Measurements from ENCODE around the gene PAAF1.
A peak's percentile ranks its signal among the peaks of the same experiment; 100 is the strongest.

The PAAF1 gene

GRCh38 chr11:73962101-73962705 is 85.4 kb downstream of the PAAF1 start:
- no peak overlapping the region for H3K4me3 ChIP-seq (ENCODE audit: low read length)
- H3K4me2 ChIP-seq (ENCODE audit: low read length): no peak overlapping the region
- peaks cover 20% of the 10 kb centered on the region for H3K4me1 ChIP-seq (ENCODE audit: control insufficient read depth, low read length)
- H3K27me3 ChIP-seq (ENCODE audit: control insufficient read depth, low read length): peaks cover 20% of the 10 kb centered on the region
- no peaks in the 10 kb centered on the region for H3K9me3 ChIP-seq (ENCODE audit: control insufficient read depth, insufficient read depth, low read length)
- no peaks in the 10 kb centered on the region for H3K9me2 ChIP-seq (replicated peaks; ENCODE audit: control insufficient read depth, low read length)
- H3K27ac ChIP-seq (ENCODE audit: low read depth, low read length): no peak overlapping the region
- no peaks in the 10 kb centered on the region for H4K20me1 ChIP-seq (ENCODE audit: control insufficient read depth, insufficient read depth, low read depth, low read length)
- TF ChIP-seq EZH2phosphoT487 (IDR thresholded peaks at IDR 0.05; ENCODE audit: borderline replicate concordance, low read length) (no peak), CTCF (IDR thresholded peaks at IDR 0.05; ENCODE audit: low read depth, low read length, poor library complexity, severe bottlenecking) (no peak)
- H3K36me3 ChIP-seq (ENCODE audit: control insufficient read depth, low read length): no peaks in the 10 kb centered on the region
- H3F3A ChIP-seq (ENCODE audit: control insufficient read depth, insufficient read depth): no peaks in the 10 kb centered on the region
- no peaks in the 10 kb centered on the region for H3K79me2 ChIP-seq (ENCODE audit: control insufficient read depth, low read length)

- no peak overlapping the region for H3K4me3 ChIP-seq (ENCODE audit: low read length)
- H3K4me1 ChIP-seq (ENCODE audit: control insufficient read depth, low read length): peaks cover 14% of the 10 kb centered on the region
- peak overlapping the region; percentile 57; the same call in 1 of the 2 replicates for H3K4me2 ChIP-seq (ENCODE audit: low read length)
- no peaks in the 10 kb centered on the region for H4K20me1 ChIP-seq (ENCODE audit: control insufficient read depth, insufficient read depth, low read depth, low read length)
- H3K9me3 ChIP-seq (ENCODE audit: control insufficient read depth, insufficient read depth, low read length): no peaks in the 10 kb centered on the region
- TF ChIP-seq EZH2phosphoT487 (IDR thresholded peaks at IDR 0.05; ENCODE audit: borderline replicate concordance, low read length): no peak
- no peak for TF ChIP-seq CTCF (IDR thresholded peaks at IDR 0.05; ENCODE audit: low read depth, low read length, poor library complexity, severe bottlenecking)
- no peaks in the 10 kb centered on the region for H3F3A ChIP-seq (ENCODE audit: control insufficient read depth, insufficient read depth)
- no peaks in the 10 kb centered on the region for H3K9me2 ChIP-seq (replicated peaks; ENCODE audit: control insufficient read depth, low read length)
- H3K36me3 ChIP-seq (ENCODE audit: control insufficient read depth, low read length): no peaks in the 10 kb centered on the region
- H3K79me2 ChIP-seq (ENCODE audit: control insufficient read depth, low read length): no peaks in the 10 kb centered on the region
- H3K27ac ChIP-seq (ENCODE audit: low read depth, low read length): no peak overlapping the region
- H3K27me3 ChIP-seq (ENCODE audit: control insufficient read depth, low read length): peaks cover 8% of the 10 kb centered on the region
Measured at GRCh38 chr11:73963861-73964260, 87.1 kb downstream of the PAAF1 start.

GRCh38 chr11:73965076-73965763 is 88.4 kb downstream of the PAAF1 start:
- H3K36me3 ChIP-seq (ENCODE audit: control insufficient read depth, low read length): no peaks in the 10 kb centered on the region
- no peaks in the 10 kb centered on the region for H4K20me1 ChIP-seq (ENCODE audit: control insufficient read depth, insufficient read depth, low read depth, low read length)
- TF ChIP-seq CTCF (IDR thresholded peaks at IDR 0.05; ENCODE audit: low read depth, low read length, poor library complexity, severe bottlenecking) (no peak), EZH2phosphoT487 (IDR thresholded peaks at IDR 0.05; ENCODE audit: borderline replicate concordance, low read length) (no peak)
- peaks cover 2% of the 10 kb centered on the region for H3F3A ChIP-seq (ENCODE audit: control insufficient read depth, insufficient read depth)
- no peaks in the 10 kb centered on the region for H3K79me2 ChIP-seq (ENCODE audit: control insufficient read depth, low read length)
- 0 out of 2 replicates have a peak overlapping the region, but pooled peaks have one; percentile 29 for H3K4me3 ChIP-seq (ENCODE audit: low read length)
- no peaks in the 10 kb centered on the region for H3K9me2 ChIP-seq (replicated peaks; ENCODE audit: control insufficient read depth, low read length)
- H3K27ac ChIP-seq (ENCODE audit: low read depth, low read length): no peak overlapping the region
- no peaks in the 10 kb centered on the region for H3K9me3 ChIP-seq (ENCODE audit: control insufficient read depth, insufficient read depth, low read length)
- peaks cover 19% of the 10 kb centered on the region for H3K4me1 ChIP-seq (ENCODE audit: control insufficient read depth, low read length)
- H3K27me3 ChIP-seq (ENCODE audit: control insufficient read depth, low read length): peaks cover 8% of the 10 kb centered on the region
- peak overlapping the region; percentile 57 for H3K4me2 ChIP-seq (ENCODE audit: low read length)

Data from DOHH2 (cell line).